Measurements from ENCODE around the gene FERMT3. TPM values are rescaled to one million over a fixed set of nuclear protein-coding genes. Genes with fewer than 3 reads are reported as not detected.

Gene FERMT3
- total and polyA plus RNA-seq, 2 donors (not counting 3 experiments of a cell fraction or from before 2014, with no cell fraction given) = 64.4 to 100 TPM

DNA sequence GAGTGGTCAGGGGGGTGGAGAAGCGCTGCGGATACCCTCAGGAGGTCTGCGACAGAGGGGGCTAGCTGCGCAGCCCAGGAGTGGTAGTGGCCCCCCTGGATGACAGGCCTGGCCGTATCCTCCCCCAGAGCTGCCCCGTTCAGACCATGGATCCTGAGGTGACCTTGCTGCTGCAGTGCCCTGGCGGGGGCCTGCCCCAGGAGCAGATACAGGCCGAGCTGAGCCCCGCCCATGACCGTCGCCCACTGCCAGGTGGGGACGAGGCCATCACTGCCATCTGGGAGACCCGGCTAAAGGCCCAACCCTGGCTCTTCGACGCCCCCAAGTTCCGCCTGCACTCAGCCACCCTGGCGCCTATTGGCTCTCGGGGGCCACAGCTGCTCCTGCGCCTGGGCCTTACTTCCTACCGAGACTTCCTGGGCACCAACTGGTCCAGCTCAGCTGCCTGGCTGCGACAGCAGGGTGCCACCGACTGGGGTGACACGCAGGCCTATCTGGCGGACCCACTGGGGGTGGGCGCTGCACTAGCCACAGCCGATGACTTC is 20.1 kb downstream of the FERMT3 start:
- H3K27ac ChIP-seq (ENCODE audit: insufficient read depth, low read depth, low read length) = peak overlapping the region; percentile 55
- no peaks in the 10 kb centered on the region for H3K9me3 ChIP-seq (replicated peaks; ENCODE audit: control insufficient read depth, insufficient read depth, low read length)
- DNase-seq (ENCODE audit: low read depth, low spot score) (no peak), FAIRE-seq (peak; percentile 48)
- peaks cover 0 to 4% of the 10 kb centered on the region in 2 experiments for H3K36me3 ChIP-seq (ENCODE audit: control insufficient read depth in 2 of 2, extremely low read depth in 1 of 2, insufficient read depth in 2 of 2, low read length in 2 of 2)
- TF ChIP-seq, protein P1, sequence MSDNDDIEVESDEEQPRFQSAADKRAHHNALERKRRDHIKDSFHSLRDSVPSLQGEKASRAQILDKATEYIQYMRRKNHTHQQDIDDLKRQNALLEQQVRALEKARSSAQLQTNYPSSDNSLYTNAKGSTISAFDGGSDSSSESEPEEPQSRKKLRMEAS (IDR thresholded peaks at IDR 0.05; ENCODE audit: insufficient read depth, insufficient read length) = no peak
- TF ChIP-seq FOS (IDR thresholded peaks at IDR 0.05; ENCODE audit: borderline replicate concordance, insufficient read depth, low read length) = no peak
- no peak for TF ChIP-seq POLR2A (IDR thresholded peaks at IDR 0.05; ENCODE audit: low read depth, low read length)
- intact Hi-C loops (cut with micrococcal nuclease) = loop anchor here (1.0 kb wide), 3 partner anchors 15 to 45 kb away; partner anchors contain the start of gene FKBP2
- dilution Hi-C loops (cut with MboI; ENCODE audit: extremely low pct_ligation_motif_present, low sequenced_read_pairs) = no loop called here
- H3K79me2 ChIP-seq (ENCODE audit: control insufficient read depth, insufficient read depth, low read length) = peaks cover 8% of the 10 kb centered on the region
- H2AFZ ChIP-seq (ENCODE audit: low read depth, low read length) = peak overlapping the region; percentile 52
- ChIA-PET CTCF (interaction anchor here (1.5 to 3.2 kb wide), 7 partner anchors 10 to 128 kb away, joined by 3 to 35 read pairs (median 6); partner anchors contain the start of genes CATSPERZ, ESRRA and FERMT3), POLR2A (interaction anchor here (0.9 to 1.2 kb wide), 5 partner anchors 12 to 91 kb away, joined by 3 to 12 read pairs (median 4); partner anchors contain the start of genes FKBP2 and PRDX5)
- no peaks in the 10 kb centered on the region for H3K9me1 ChIP-seq (replicated peaks; ENCODE audit: control insufficient read depth, extremely low read depth, insufficient read depth, low read length)
- peak overlapping the region; percentile 62 to 70 (median 66) for H3K4me3 ChIP-seq (replicated peaks in 1 of 3; ENCODE audit: insufficient read depth in 1 of 3, low read depth in 1 of 3, low read length in 3 of 3)
- no peaks in the 10 kb centered on the region for H3K27me3 ChIP-seq (ENCODE audit: control insufficient read depth in 2 of 2, insufficient read depth in 2 of 2, low read length in 2 of 2)
- H3K9ac ChIP-seq (replicated peaks; ENCODE audit: extremely low read depth, insufficient read depth, low read length) = peak overlapping the region; percentile 56
- TSS peak; percentile 19 for BruUV-seq (replicated peaks)
- peaks cover 16% of the 10 kb centered on the region for H3K4me1 ChIP-seq (ENCODE audit: control insufficient read depth, extremely low read depth, insufficient read depth, low read length)
- peak overlapping the region; percentile 73 for H3K4me2 ChIP-seq (ENCODE audit: insufficient read depth, low read length)
- H4K20me1 ChIP-seq (replicated peaks; ENCODE audit: control insufficient read depth, extremely low read depth, insufficient read depth, low read length) = no peaks in the 10 kb centered on the region

DNA sequence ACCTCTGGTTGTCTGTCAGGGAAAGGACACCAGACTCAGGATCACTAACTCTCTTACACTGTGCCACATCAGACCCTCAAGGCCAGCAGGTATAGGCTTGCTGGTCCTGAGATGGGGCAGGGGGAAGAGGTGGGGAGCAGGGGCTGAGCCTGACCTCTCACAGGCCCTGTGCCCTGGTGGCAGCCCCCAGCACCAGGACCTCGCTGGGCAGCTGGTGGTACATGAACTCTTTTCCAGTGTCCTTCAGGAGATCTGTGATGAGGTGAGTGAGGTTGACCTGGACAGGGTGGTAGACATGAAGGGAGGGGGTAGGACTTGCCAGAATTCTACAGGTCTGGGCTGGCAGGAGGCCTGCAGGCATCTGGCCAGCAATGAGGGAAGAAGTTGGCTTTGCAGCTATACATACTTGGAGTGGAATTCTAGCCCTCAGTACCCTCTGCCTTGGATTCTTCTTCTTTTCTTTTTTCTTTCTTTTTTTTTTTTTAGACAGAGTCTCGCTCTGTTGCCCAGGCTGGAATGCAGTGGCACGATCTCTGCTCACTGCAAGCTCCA is 21.0 kb downstream of the FERMT3 start:
- TF ChIP-seq, protein P1 (IDR thresholded peaks at IDR 0.05; ENCODE audit: insufficient read depth, insufficient read length) = no peak
- TF ChIP-seq JUN (IDR thresholded peaks at IDR 0.05; ENCODE audit: borderline replicate concordance, insufficient read depth, insufficient read length, low read depth) (no peak), GATA2 (IDR thresholded peaks at IDR 0.05; ENCODE audit: insufficient read depth, insufficient read length, low read depth, low read length) (no peak), FOS (IDR thresholded peaks at IDR 0.05; ENCODE audit: borderline replicate concordance, insufficient read depth, low read length) (no peak), EZH2 (IDR thresholded peaks at IDR 0.05; ENCODE audit: borderline replicate concordance, low read depth, low read length, severe bottlenecking) (no peak), MYC (IDR thresholded peaks at IDR 0.05; ENCODE audit: low read depth, low read length) (no peak), POLR2A (IDR thresholded peaks at IDR 0.05; ENCODE audit: low read depth, low read length) (no peak), POLR2AphosphoS5 (IDR thresholded peaks at IDR 0.05; ENCODE audit: insufficient read depth, low read depth, low read length) (no peak)
- TF ChIP-seq, protein P2, sequence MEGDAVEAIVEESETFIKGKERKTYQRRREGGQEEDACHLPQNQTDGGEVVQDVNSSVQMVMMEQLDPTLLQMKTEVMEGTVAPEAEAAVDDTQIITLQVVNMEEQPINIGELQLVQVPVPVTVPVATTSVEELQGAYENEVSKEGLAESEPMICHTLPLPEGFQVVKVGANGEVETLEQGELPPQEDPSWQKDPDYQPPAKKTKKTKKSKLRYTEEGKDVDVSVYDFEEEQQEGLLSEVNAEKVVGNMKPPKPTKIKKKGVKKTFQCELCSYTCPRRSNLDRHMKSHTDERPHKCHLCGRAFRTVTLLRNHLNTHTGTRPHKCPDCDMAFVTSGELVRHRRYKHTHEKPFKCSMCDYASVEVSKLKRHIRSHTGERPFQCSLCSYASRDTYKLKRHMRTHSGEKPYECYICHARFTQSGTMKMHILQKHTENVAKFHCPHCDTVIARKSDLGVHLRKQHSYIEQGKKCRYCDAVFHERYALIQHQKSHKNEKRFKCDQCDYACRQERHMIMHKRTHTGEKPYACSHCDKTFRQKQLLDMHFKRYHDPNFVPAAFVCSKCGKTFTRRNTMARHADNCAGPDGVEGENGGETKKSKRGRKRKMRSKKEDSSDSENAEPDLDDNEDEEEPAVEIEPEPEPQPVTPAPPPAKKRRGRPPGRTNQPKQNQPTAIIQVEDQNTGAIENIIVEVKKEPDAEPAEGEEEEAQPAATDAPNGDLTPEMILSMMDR (IDR thresholded peaks at IDR 0.05; ENCODE audit: extremely low read depth in 1 of 2, insufficient read depth in 1 of 2, low read depth in 1 of 2, low read length in 2 of 2) = no peak
- POLR2A ChIA-PET = interaction anchor here (0.8 kb wide), 1 partner anchor 42 kb away, joined by 3 read pairs; the partner anchor contains the start of gene STIP1
- H4K20me1 ChIP-seq (replicated peaks; ENCODE audit: control insufficient read depth, extremely low read depth, insufficient read depth, low read length) = no peaks in the 10 kb centered on the region
- no peaks in the 10 kb centered on the region for H3K9me1 ChIP-seq (replicated peaks; ENCODE audit: control insufficient read depth, extremely low read depth, insufficient read depth, low read length)
- no peak overlapping the region for H2AFZ ChIP-seq (ENCODE audit: low read depth, low read length)
- H3K27me3 ChIP-seq (ENCODE audit: control insufficient read depth in 2 of 2, insufficient read depth in 2 of 2, low read length in 2 of 2) = no peaks in the 10 kb centered on the region
- H3K27ac ChIP-seq (ENCODE audit: insufficient read depth, low read depth, low read length) = no peak overlapping the region
- dilution Hi-C loops (cut with MboI; ENCODE audit: extremely low pct_ligation_motif_present, low sequenced_read_pairs) (no loop called here), intact Hi-C loops (cut with micrococcal nuclease) (no loop called here)
- peaks cover 16% of the 10 kb centered on the region for H3K4me1 ChIP-seq (ENCODE audit: control insufficient read depth, extremely low read depth, insufficient read depth, low read length)
- peaks cover 8% of the 10 kb centered on the region for H3K79me2 ChIP-seq (ENCODE audit: control insufficient read depth, insufficient read depth, low read length)
- H3K4me3 ChIP-seq (replicated peaks in 1 of 3; ENCODE audit: insufficient read depth in 1 of 3, low read depth in 1 of 3, low read length in 3 of 3) = no peak overlapping the region
- FAIRE-seq (no peak), DNase-seq (ENCODE audit: low read depth, low spot score) (no peak)
- CTCF ChIA-PET = interaction anchor here (1.8 to 3.2 kb wide), 4 partner anchors 12 to 77 kb away, joined by 6 to 35 read pairs (median 11); partner anchors contain the start of genes CATSPERZ, ESRRA and FERMT3
- peaks cover 0 to 4% of the 10 kb centered on the region in 2 experiments for H3K36me3 ChIP-seq (ENCODE audit: control insufficient read depth in 2 of 2, extremely low read depth in 1 of 2, insufficient read depth in 2 of 2, low read length in 2 of 2)
- no peak overlapping the region for H3K9ac ChIP-seq (replicated peaks; ENCODE audit: extremely low read depth, insufficient read depth, low read length)
- BruUV-seq (replicated peaks) = no TSS peak
- H3K4me2 ChIP-seq (ENCODE audit: insufficient read depth, low read length) = no peak overlapping the region
- no peaks in the 10 kb centered on the region for H3K9me3 ChIP-seq (replicated peaks; ENCODE audit: control insufficient read depth, insufficient read depth, low read length)

All from endothelial cell of umbilical vein (primary cell).